Epithelial cell of esophagus (primary cell): Measurements from ENCODE around the gene FDX2.

Experiments
- DNase-seq: peaks from one replicate; pipeline ENCODE4 v3.0.0; 2010; ENCODE audit warnings: low read depth
- H3K4me3 ChIP-seq: 2 replicates; pipeline ENCODE4 v1.5.1; 2011; ENCODE audit warnings: mild to moderate bottlenecking, low read length, control low read depth
- TF ChIP-seq, protein P1 (sequence below): IDR thresholded peaks from 2 replicates; pipeline ENCODE4 v1.5.1; 2011; ENCODE audit warnings: low read depth, mild to moderate bottlenecking, low read length, control low read depth, inconsistent platforms; ENCODE audit not compliant: insufficient read depth; ENCODE audit errors: missing control alignments

FDX2 gene

GRCh38 chr19:10321874-10322835, 6.3 kb upstream of the FDX2 start:
- TF ChIP-seq, protein P1, sequence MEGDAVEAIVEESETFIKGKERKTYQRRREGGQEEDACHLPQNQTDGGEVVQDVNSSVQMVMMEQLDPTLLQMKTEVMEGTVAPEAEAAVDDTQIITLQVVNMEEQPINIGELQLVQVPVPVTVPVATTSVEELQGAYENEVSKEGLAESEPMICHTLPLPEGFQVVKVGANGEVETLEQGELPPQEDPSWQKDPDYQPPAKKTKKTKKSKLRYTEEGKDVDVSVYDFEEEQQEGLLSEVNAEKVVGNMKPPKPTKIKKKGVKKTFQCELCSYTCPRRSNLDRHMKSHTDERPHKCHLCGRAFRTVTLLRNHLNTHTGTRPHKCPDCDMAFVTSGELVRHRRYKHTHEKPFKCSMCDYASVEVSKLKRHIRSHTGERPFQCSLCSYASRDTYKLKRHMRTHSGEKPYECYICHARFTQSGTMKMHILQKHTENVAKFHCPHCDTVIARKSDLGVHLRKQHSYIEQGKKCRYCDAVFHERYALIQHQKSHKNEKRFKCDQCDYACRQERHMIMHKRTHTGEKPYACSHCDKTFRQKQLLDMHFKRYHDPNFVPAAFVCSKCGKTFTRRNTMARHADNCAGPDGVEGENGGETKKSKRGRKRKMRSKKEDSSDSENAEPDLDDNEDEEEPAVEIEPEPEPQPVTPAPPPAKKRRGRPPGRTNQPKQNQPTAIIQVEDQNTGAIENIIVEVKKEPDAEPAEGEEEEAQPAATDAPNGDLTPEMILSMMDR, result no peak
- DNase-seq, result no peak
- H3K4me3 ChIP-seq, result no peak overlapping the region

GRCh38 chr19:10321417-10321797, 5.6 kb upstream of the FDX2 start:
- no peak overlapping the region for H3K4me3 ChIP-seq
- DNase-seq, result no peak
- TF ChIP-seq, protein P1, result no peak

- TF ChIP-seq, protein P1, result no peak
- no peak for DNase-seq
Measured at GRCh38 chr19:10320602-10321416, 5.0 kb upstream of the FDX2 start.

DNA sequence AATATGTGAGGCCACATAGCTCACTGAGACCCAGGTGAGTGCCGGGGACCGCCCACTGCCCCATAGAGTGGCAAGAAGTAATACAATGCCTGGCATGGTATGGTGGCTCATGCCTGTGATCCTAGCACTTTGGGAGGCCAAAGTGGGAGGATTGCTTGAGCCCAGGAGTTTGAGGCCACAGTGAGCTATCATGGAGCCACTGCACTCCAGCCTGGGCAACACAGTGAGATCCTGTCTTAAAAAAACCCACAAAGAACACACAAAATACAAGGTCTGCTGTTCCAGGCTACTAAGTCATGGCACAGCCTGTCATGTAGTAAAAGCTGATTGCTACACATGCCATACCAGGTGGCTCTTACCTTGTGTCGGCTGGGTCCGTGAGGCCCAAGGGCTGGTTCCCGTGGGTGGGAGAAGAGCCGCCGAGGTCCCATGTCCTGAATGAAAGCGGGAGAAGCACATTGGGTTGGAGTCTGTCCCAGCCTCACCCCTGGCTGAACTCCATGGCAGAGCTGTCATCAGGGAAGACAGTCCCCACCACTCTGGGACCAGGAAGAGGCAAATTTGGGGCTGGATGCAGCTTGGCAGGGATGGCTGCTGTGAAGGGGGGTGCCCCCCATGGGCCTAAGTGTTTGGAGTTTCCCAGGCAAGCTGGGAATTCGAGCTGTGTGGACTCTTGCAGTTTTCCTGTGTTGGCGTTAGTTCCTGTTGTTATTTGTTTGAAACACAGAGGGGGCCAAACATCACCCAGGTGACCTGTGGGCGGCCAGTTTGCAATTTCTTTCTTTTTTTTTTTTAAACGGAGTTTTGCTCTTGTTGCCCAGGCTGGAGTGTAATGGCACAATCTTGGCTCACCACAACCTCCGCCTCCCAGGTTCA, 3.2 kb upstream of the FDX2 start:
- DNase-seq, result no peak
- TF ChIP-seq, protein P1, result no peak
- H3K4me3 ChIP-seq, result no peak overlapping the region

More at GRCh38 chr19:10320602-10321416, 5.0 kb upstream of the FDX2 start:
- no peak overlapping the region for H3K4me3 ChIP-seq

- H3K4me3 ChIP-seq, result no peak overlapping the region
- DNase-seq, result no peak
- TF ChIP-seq, protein P1, result no peak
Measured at GRCh38 chr19:10317857-10318462, 2.1 kb upstream of the FDX2 start.

DNA sequence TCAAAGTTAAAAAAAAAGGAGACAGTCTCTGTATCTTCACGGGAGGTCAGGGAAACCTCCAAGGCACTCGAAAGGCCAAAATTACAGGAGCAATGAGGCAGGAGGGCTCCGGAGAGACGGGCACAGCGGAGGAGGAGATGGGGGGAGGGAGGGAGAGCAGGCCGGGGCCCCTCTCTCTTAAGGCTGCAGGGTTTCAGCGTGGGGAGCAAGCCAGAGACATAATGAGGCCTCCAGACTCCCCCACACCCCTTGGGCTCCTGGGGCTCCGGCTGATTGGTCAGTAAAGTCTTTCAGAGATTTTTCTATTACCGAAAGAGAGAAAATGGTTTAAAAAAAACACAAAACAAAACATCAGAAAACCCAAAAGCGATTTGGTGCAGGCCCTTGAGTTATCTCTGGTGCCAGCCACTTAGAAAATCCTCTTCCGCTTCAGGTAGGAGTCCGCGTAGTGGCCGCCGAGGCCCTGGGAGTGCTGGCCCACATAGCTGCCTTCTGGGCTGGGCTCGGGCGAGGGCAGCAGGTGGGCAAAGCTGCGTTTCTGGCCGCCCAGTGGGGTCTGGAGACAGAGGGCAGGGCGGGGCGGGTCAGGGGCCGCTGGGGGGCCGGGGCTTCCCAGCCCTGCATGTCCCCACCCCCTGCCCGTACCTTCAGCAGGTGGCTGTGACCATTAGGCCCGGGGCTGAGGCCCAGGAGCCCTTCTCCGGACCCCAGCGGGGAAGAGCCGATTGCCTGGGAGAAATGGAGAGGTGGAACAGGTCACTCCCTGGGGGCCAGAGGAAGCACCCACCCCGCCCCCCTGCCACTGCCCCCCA, 1.4 kb upstream of the FDX2 start:
- DNase-seq, result no peak
- TF ChIP-seq, protein P1, result no peak
- H3K4me3 ChIP-seq, result no peak overlapping the region
